CD8-positive, alpha-beta memory T cell (primary cell): Measurements from ENCODE around the gene STX3. TPM values are rescaled to one million over a fixed set of nuclear protein-coding genes. Genes with fewer than 3 reads are reported as not detected.

Experiments used
- CTCF ChIA-PET: fragments of 350-600 bp; sonication (Branson Sonifier 250); formaldehyde crosslinking; loops from one replicate; lab custom pipeline; 2021; ENCODE audit warnings: antibody characterized with exemption; lab: Charles Lee
- POLR2A ChIA-PET: fragments of 350-600 bp; sonication (Branson Sonifier 250); formaldehyde crosslinking; loops from one replicate; lab custom pipeline; 2021; ENCODE audit warnings: antibody characterized with exemption; lab: Charles Lee
- DNase-seq, 5 donors: peaks; one replicate each; pipeline versions ENCODE4 v3.0.0 to v3.0.0-alpha.2; 2020 to 2022; ENCODE audit warnings: mixed read lengths in 1 of 5
- H3K27ac ChIP-seq: one replicate; pipeline ENCODE4 v1.7.0; 2013; ENCODE audit warnings: low read depth, mild to moderate bottlenecking, low read length, moderate library complexity
- H3K27me3 ChIP-seq: 2 replicates; pipeline ENCODE4 v1.7.0; 2013; ENCODE audit warnings: low read length, mild to moderate bottlenecking; ENCODE audit not compliant: insufficient read depth, poor library complexity, severe bottlenecking
- H3K36me3 ChIP-seq: 2 replicates; pipeline ENCODE4 v1.7.0; 2013; ENCODE audit warnings: mild to moderate bottlenecking, low read length, moderate library complexity; ENCODE audit not compliant: insufficient read depth
- H3K4me1 ChIP-seq: 2 replicates; pipeline ENCODE4 v1.7.0; 2013; ENCODE audit warnings: mild to moderate bottlenecking, low read length, moderate library complexity; ENCODE audit not compliant: insufficient read depth
- H3K4me3 ChIP-seq: 2 replicates; pipeline ENCODE4 v1.7.0; 2013; ENCODE audit warnings: mild to moderate bottlenecking, low read length
- H3K9me3 ChIP-seq: 2 replicates; pipeline ENCODE4 v1.7.0; 2013; ENCODE audit warnings: mild to moderate bottlenecking, low read length
- H3K27ac Mint-ChIP-seq, 8 donors: one replicate each; pipeline ENCODE4 v1.8.0; 2020 to 2021; ENCODE audit warnings: mixed read lengths in 8 of 8, mild to moderate bottlenecking in 6 of 8, inconsistent platforms in 3 of 8, moderate library complexity in 3 of 8
- H3K27me3 Mint-ChIP-seq, 2 donors: one replicate each; pipeline ENCODE4 v1.8.0; 2020 to 2021; ENCODE audit warnings: mixed read lengths in 2 of 2, mild to moderate bottlenecking in 1 of 2, moderate library complexity in 1 of 2
- H3K36me3 Mint-ChIP-seq, 3 donors: one replicate each; pipeline ENCODE4 v1.8.0; 2020 to 2021; ENCODE audit warnings: mixed read lengths in 3 of 3, inconsistent platforms in 1 of 3, mild to moderate bottlenecking in 1 of 3
- H3K4me1 Mint-ChIP-seq, 3 donors: one replicate each; pipeline ENCODE4 v1.8.0; 2020 to 2021; ENCODE audit warnings: mixed read lengths in 3 of 3, inconsistent platforms in 1 of 3, mild to moderate bottlenecking in 1 of 3
- H3K4me3 Mint-ChIP-seq, 7 donors: one replicate each; pipeline ENCODE4 v1.8.0; 2020 to 2021; ENCODE audit warnings: mixed read lengths in 7 of 7, mild to moderate bottlenecking in 6 of 7, moderate library complexity in 4 of 7, inconsistent platforms in 2 of 7
- H3K9me3 Mint-ChIP-seq, 5 donors: one replicate each; pipeline ENCODE4 v1.8.0; 2020 to 2022; ENCODE audit warnings: mixed read lengths in 5 of 5, mild to moderate bottlenecking in 3 of 5, moderate library complexity in 2 of 5, inconsistent platforms in 1 of 5
- polyA plus RNA-seq: library from polyadenylated mRNA; unstranded; fragments of 300-500 nt; fragmentation: Illumina TruSeq; gene quantifications from one replicate; pipeline ENCODE4 v1.2.3, GENCODE V29; 2021
- total RNA-seq, 2 experiments: library from RNA; stranded (reverse); gene quantifications; one replicate each; pipeline ENCODE4 v1.2.3, GENCODE V29; 2021

Gene STX3
- total RNA-seq (1 to 10 TPM; 5.5 to 6.7 TPM), polyA plus RNA-seq (6.8 TPM)

GRCh38 chr11:59754859-59755700 is at the start of gene STX3:
TSS of gene STX3 (plus strand) at chr11:59755376. CDS start at chr11:59755606, 230 bp downstream.
- H3K4me3 Mint-ChIP-seq, result peak within 1 kb of the TSS; percentile 89 to 95 (median 92)
- CTCF ChIA-PET, result interaction anchor here (0.7 to 5.2 kb wide), 14 partner anchors 7 to 496 kb away, joined by 3 to 113 read pairs (median 3); partner anchors contain the start of gene MRPL16
- H3K27me3 ChIP-seq, result no peaks in the 10 kb centered on the region
- H3K27ac ChIP-seq, result peak within 1 kb of the TSS; percentile 53
- peak within 1 kb of the TSS; percentile 76 for H3K4me3 ChIP-seq
- POLR2A ChIA-PET, result interaction anchor here (1.0 to 2.1 kb wide), 3 partner anchors 55 to 189 kb away, joined by 3 to 14 read pairs (median 6); partner anchors contain the start of genes MRPL16 and PATL1
- H3K9me3 ChIP-seq, result no peaks in the 10 kb centered on the region
- H3K27me3 Mint-ChIP-seq, result peaks cover 3 to 6% of the 10 kb centered on the region in 2 donors
- no peaks in the 10 kb centered on the region for H3K9me3 Mint-ChIP-seq
- H3K4me1 ChIP-seq, result peaks cover 18% of the 10 kb centered on the region
- peaks cover 21 to 35% (median 31%) of the 10 kb centered on the region in 3 donors for H3K4me1 Mint-ChIP-seq
- H3K27ac Mint-ChIP-seq, result peak within 1 kb of the TSS; percentile 37 to 93 (median 81)
- no peaks in the 10 kb centered on the region for H3K36me3 ChIP-seq
- peak; percentile 61 to 78 (median 70) for DNase-seq
- H3K36me3 Mint-ChIP-seq, result peaks cover 0 to 8% (median 0%) of the 10 kb centered on the region in 3 donors

GRCh38 chr11:59706518-59707285 is 48.5 kb upstream of the STX3 start:
- Histone ChIP-seq H3K27me3 (no peaks in the 10 kb centered on the region), H3K27ac (no peak overlapping the region), H3K36me3 (no peaks in the 10 kb centered on the region), H3K4me3 (no peak overlapping the region), H3K9me3 (no peaks in the 10 kb centered on the region), H3K4me1 (no peaks in the 10 kb centered on the region)
- POLR2A ChIA-PET, result no interaction called here
- Mint-ChIP-seq H3K4me3 (no peak overlapping the region), H3K27ac (no peak overlapping the region), H3K27me3 (peaks cover 16 to 44% of the 10 kb centered on the region in 2 donors), H3K36me3 (no peaks in the 10 kb centered on the region), H3K9me3 (peaks cover 0 to 2% (median 0%) of the 10 kb centered on the region in 5 donors), H3K4me1 (no peaks in the 10 kb centered on the region)
- CTCF ChIA-PET, result no interaction called here
- no peak for DNase-seq

DNA sequence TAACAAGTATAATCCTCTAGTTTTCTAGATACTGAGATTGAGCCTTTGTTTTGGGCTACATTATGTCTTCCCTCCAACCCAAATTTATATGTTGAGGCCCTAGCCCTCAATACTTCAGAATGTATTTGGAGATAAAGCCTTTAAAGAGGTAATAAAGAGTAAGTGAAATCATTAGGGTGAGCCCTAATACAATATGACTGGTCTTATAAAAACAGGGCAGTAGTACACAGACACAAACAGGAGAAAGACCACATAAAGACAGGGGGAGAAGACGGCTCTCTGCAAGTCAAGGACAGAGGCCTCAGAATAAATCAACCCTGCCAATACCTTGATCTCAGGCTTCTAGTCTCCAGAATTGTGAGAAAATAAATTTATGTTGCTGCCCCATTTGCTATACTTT is 47.8 kb upstream of the STX3 start:
- no peak overlapping the region for H3K27ac Mint-ChIP-seq
- H3K4me3 ChIP-seq, result no peak overlapping the region
- ChIA-PET CTCF (no interaction called here), POLR2A (no interaction called here)
- no peaks in the 10 kb centered on the region for H3K4me1 Mint-ChIP-seq
- H3K4me1 ChIP-seq, result no peaks in the 10 kb centered on the region
- H3K4me3 Mint-ChIP-seq, result no peak overlapping the region
- H3K27me3 Mint-ChIP-seq, result peaks cover 17 to 39% of the 10 kb centered on the region in 2 donors
- DNase-seq, result no peak
- no peaks in the 10 kb centered on the region for H3K9me3 ChIP-seq
- peaks cover 0 to 2% (median 0%) of the 10 kb centered on the region in 5 donors for H3K9me3 Mint-ChIP-seq
- H3K27me3 ChIP-seq, result no peaks in the 10 kb centered on the region
- no peaks in the 10 kb centered on the region for H3K36me3 Mint-ChIP-seq
- H3K36me3 ChIP-seq, result no peaks in the 10 kb centered on the region
- no peak overlapping the region for H3K27ac ChIP-seq

DNA sequence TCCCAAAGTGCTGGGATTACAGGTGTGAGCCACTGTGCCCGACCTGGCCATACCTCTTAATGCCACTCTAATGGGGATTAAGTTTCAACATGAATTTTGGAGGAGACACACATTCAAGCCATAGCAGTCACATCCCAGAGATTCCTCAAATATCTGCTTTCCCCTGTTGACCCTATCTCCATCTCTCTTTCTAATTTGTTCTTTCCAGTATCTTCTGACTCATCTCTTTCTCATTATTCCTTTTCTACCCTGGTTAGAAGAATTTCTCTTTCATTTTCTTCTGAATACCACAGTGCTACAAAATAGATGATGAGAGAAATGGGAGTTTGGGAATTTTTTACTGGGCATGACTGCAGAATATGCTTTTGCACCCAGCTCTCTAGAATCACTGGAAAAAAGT is 46.6 kb upstream of the STX3 start:
- H3K36me3 Mint-ChIP-seq, result no peaks in the 10 kb centered on the region
- ChIA-PET CTCF (no interaction called here), POLR2A (no interaction called here)
- H3K4me1 Mint-ChIP-seq, result no peaks in the 10 kb centered on the region
- Histone ChIP-seq H3K4me3 (no peak overlapping the region), H3K27me3 (no peaks in the 10 kb centered on the region), H3K27ac (no peak overlapping the region), H3K4me1 (no peaks in the 10 kb centered on the region), H3K36me3 (no peaks in the 10 kb centered on the region), H3K9me3 (no peaks in the 10 kb centered on the region)
- no peak overlapping the region for H3K27ac Mint-ChIP-seq
- H3K4me3 Mint-ChIP-seq, result no peak overlapping the region
- H3K27me3 Mint-ChIP-seq, result peaks cover 17 to 45% of the 10 kb centered on the region in 2 donors
- DNase-seq, result no peak
- H3K9me3 Mint-ChIP-seq, result peaks cover 0 to 2% (median 0%) of the 10 kb centered on the region in 5 donors

GRCh38 chr11:59710136-59710847 is 44.9 kb upstream of the STX3 start:
- Mint-ChIP-seq H3K36me3 (no peaks in the 10 kb centered on the region), H3K4me3 (no peak overlapping the region), H3K27ac (peak overlapping the region in 1 of 8 donors; percentile 5), H3K9me3 (no peaks in the 10 kb centered on the region), H3K4me1 (no peaks in the 10 kb centered on the region), H3K27me3 (peaks cover 11 to 42% of the 10 kb centered on the region in 2 donors)
- Histone ChIP-seq H3K36me3 (no peaks in the 10 kb centered on the region), H3K27ac (no peak overlapping the region), H3K27me3 (no peaks in the 10 kb centered on the region), H3K9me3 (no peaks in the 10 kb centered on the region), H3K4me1 (no peaks in the 10 kb centered on the region), H3K4me3 (no peak overlapping the region)
- POLR2A ChIA-PET, result no interaction called here
- CTCF ChIA-PET, result no interaction called here
- DNase-seq, result no peak

DNA sequence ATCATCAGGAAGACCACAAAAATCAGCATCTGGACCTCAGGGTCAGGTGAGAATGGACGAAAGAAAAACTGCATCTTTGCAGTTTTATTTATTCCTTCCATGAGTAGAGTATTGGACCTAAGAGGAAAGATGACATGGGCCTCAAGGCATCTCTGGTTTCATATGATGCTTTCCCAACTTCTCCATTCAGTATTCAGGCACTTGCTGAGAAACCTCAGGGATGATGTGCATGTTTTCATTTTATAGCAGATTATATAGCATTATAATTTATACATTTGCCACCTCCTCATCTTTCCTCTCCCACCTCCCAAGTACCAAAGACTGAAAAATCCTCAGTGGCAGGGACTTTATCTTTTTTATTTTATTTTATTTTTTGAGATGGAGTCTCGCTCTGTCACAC is 41.4 kb upstream of the STX3 start, which contains the start of gene OR10V1:
OR10V1 (minus strand) TSS at position 101 of the 400 bp plus-strand sequence; CDS start at position 101, 0 bp downstream.
- H3K27me3 Mint-ChIP-seq, result peaks cover 7 to 49% of the 10 kb centered on the region in 2 donors
- CTCF ChIA-PET, result no interaction called here
- no peaks in the 10 kb centered on the region for H3K4me1 Mint-ChIP-seq
- no peaks in the 10 kb centered on the region for H3K4me1 ChIP-seq
- no peak for DNase-seq
- no peak within 1 kb of the TSS for H3K4me3 Mint-ChIP-seq
- H3K9me3 ChIP-seq, result no peaks in the 10 kb centered on the region
- H3K27ac ChIP-seq, result no peak within 1 kb of the TSS
- no peaks in the 10 kb centered on the region for H3K36me3 ChIP-seq
- no peaks in the 10 kb centered on the region for H3K36me3 Mint-ChIP-seq
- POLR2A ChIA-PET, result no interaction called here
- H3K27ac Mint-ChIP-seq, result no peak within 1 kb of the TSS
- H3K9me3 Mint-ChIP-seq, result no peaks in the 10 kb centered on the region
- no peaks in the 10 kb centered on the region for H3K27me3 ChIP-seq
- H3K4me3 ChIP-seq, result no peak within 1 kb of the TSS

DNA sequence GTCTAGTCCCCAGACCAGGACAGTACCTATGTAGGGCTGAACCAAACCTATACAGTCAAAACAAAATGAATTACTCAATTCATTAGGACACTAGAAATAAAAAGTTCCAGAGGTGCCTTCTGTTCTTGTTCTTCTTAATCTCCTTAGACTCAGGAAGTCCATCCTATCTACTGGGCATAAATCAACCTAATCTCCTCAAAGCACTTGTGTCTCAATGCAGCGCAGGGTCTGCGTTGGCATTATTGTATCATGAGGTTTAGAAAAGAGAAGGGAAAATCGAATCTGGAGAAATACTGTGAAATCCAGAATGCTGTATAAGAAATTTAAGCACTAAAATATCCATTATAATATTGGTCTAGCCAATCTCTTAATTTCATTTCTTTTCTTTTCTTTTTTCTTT is 39.1 kb upstream of the STX3 start:
- Mint-ChIP-seq H3K9me3 (no peaks in the 10 kb centered on the region), H3K4me1 (no peaks in the 10 kb centered on the region), H3K27me3 (peaks cover 7 to 54% of the 10 kb centered on the region in 2 donors), H3K4me3 (no peak overlapping the region), H3K27ac (no peak overlapping the region), H3K36me3 (no peaks in the 10 kb centered on the region)
- ChIA-PET CTCF (no interaction called here), POLR2A (no interaction called here)
- no peak overlapping the region for H3K27ac ChIP-seq
- no peaks in the 10 kb centered on the region for H3K9me3 ChIP-seq
- no peaks in the 10 kb centered on the region for H3K4me1 ChIP-seq
- H3K4me3 ChIP-seq, result no peak overlapping the region
- H3K36me3 ChIP-seq, result no peaks in the 10 kb centered on the region
- no peaks in the 10 kb centered on the region for H3K27me3 ChIP-seq
- no peak for DNase-seq
